Activated T-cell treated with anti-CD3 and anti-CD28 coated beads for 4 hours (primary cell): ENCODE measurements around the gene LSM14A.
"Not testable (repeated sequence)": the region's sequence is repeated elsewhere in the genome, so short reads cannot be mapped to it uniquely, and the experiment has no call there.

Experiments
- DNase-seq: peaks from one replicate; pipeline ENCODE4 v3.0.0-alpha.2; 2020

Gene LSM14A

GRCh38 chr19:34232566-34233481, 60.5 kb downstream of the LSM14A start:
- DNase-seq, result no peak

GRCh38 chr19:34235425-34235940, 63.2 kb downstream of the LSM14A start:
- no peak for DNase-seq

GRCh38 chr19:34236035-34236987, 64.0 kb downstream of the LSM14A start:
- DNase-seq, result no peak

GRCh38 chr19:34237283-34237682, 65.0 kb downstream of the LSM14A start:
- DNase-seq, result no peak

- DNase-seq, result no peak
Measured at GRCh38 chr19:34237939-34238338, 65.6 kb downstream of the LSM14A start.

GRCh38 chr19:34241513-34242337, 69.4 kb downstream of the LSM14A start:
- DNase-seq, result no peak

GRCh38 chr19:34243138-34243875, 71.0 kb downstream of the LSM14A start:
- DNase-seq, result not testable (repeated sequence)

GRCh38 chr19:34243876-34244578, 71.7 kb downstream of the LSM14A start:
- DNase-seq, result no peak

- no peak for DNase-seq
Measured at GRCh38 chr19:34244611-34245299, 72.5 kb downstream of the LSM14A start.

GRCh38 chr19:34246340-34246739, 74.0 kb downstream of the LSM14A start:
- no peak for DNase-seq

GRCh38 chr19:34248941-34249340, 76.6 kb downstream of the LSM14A start:
- DNase-seq, result no peak

- DNase-seq, result not testable (repeated sequence)
Measured at GRCh38 chr19:34253167-34253566, 80.9 kb downstream of the LSM14A start.

GRCh38 chr19:34253681-34254045, 81.4 kb downstream of the LSM14A start:
- DNase-seq, result not testable (repeated sequence)

- peak; percentile 77 for DNase-seq
Measured at GRCh38 chr19:34254046-34254697, 81.9 kb downstream of the LSM14A start, which contains the start of gene GARRE1. GARRE1 (plus strand) TSS chr19:34254554; CDS start chr19:34300474, 45,920 bp downstream.

- no peak for DNase-seq
Measured at GRCh38 chr19:34254698-34255432, 82.6 kb downstream of the LSM14A start.

- DNase-seq, result no peak
Measured at GRCh38 chr19:34255546-34255945, 83.2 kb downstream of the LSM14A start.

- no peak for DNase-seq
Measured at GRCh38 chr19:34256835-34257558, 84.7 kb downstream of the LSM14A start.

GRCh38 chr19:34257559-34257924, 85.2 kb downstream of the LSM14A start:
- DNase-seq, result no peak
